ENCODE measurements around the gene SMIM34. TPM values are rescaled to one million over a fixed set of nuclear protein-coding genes. Genes with fewer than 3 reads are reported as not detected.

Gene SMIM34
- total and polyA plus RNA-seq, 5 donors from 2014 or later: not detected

DNA sequence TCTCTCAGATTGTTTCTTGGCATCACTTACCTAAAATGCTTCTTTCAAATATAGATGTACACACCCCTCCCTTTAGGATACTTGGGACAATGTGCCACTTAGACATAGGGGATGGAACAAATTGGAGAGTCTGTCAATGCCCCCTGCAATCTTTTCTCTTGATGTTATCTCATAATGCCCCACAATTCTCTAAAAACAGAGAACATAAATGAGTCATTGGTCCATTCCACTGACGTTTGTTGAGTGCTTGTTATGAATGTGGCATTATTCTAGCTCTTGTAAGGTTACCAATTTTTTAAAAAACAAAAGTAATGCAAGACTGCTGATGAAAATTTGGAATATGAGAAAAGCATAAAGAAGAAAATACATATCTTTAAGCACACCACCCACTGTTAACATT lies 54.0 kb downstream of the SMIM34 start:
- DNase-seq (no peak), ATAC-seq (ENCODE audit: low read depth in 2 of 2) (no peak)
- peaks cover 0 to 5% (median 0%) of the 10 kb centered on the region in 4 donors for H3K4me1 Mint-ChIP-seq
- Histone ChIP-seq H3K27ac (ENCODE audit: insufficient read depth, low read length, poor library complexity, severe bottlenecking) (no peak overlapping the region), H3K27me3 (ENCODE audit: control insufficient read depth, insufficient read depth, low read length) (peaks cover 6% of the 10 kb centered on the region), H3K4me3 (ENCODE audit: low read depth, low read length) (no peak overlapping the region), H3K4me1 (ENCODE audit: control insufficient read depth, insufficient read depth, low read length, poor library complexity, severe bottlenecking) (no peaks in the 10 kb centered on the region), H3K36me3 (ENCODE audit: control insufficient read depth, insufficient read depth, low read length) (no peaks in the 10 kb centered on the region), H3K9me3 (ENCODE audit: control insufficient read depth in 2 of 2, low read length in 2 of 2) (no peaks in the 10 kb centered on the region)
- H3K27ac Mint-ChIP-seq: no peak overlapping the region
- H3K36me3 Mint-ChIP-seq: no peaks in the 10 kb centered on the region
- peaks cover 18% of the 10 kb centered on the region for H3K27me3 Mint-ChIP-seq
- H3K4me3 Mint-ChIP-seq: no peak overlapping the region
- no peaks in the 10 kb centered on the region for H3K9me3 Mint-ChIP-seq

Other genes starting within 250 kb of the SMIM34 start
- not detected for gene KCNE2, start 59.9 kb downstream of the SMIM34 start, total RNA-seq
- under 1 TPM in 2 of 4 donors, not detected in 2; 0.31 to 0.44 TPM for gene KCNE2, start 59.9 kb downstream of the SMIM34 start, polyA plus RNA-seq
- 5.6 TPM for gene SMIM11, start 48.4 kb downstream of the SMIM34 start, total RNA-seq
- 10 to 100 TPM in 2 of 4 donors, 1 to 10 TPM in 2; 7.4 to 34.3 (median 18.9) TPM for gene SMIM11, start 48.4 kb downstream of the SMIM34 start, polyA plus RNA-seq
- gene KCNE1, start 88.3 kb upstream of the SMIM34 start, total RNA-seq: 0.49 TPM
- gene KCNE1, start 88.3 kb upstream of the SMIM34 start, polyA plus RNA-seq: not detected
- 3.9 TPM for gene RCAN1, start 191.2 kb upstream of the SMIM34 start, total RNA-seq
- gene RCAN1, start 191.2 kb upstream of the SMIM34 start, polyA plus RNA-seq: 10 to 100 TPM in 3 of 4 donors, 1 to 10 TPM in 1; 10.0 to 16.1 (median 11.9) TPM
- gene CLIC6, start 245.0 kb upstream of the SMIM34 start, total RNA-seq: not detected
- not detected for gene CLIC6, start 245.0 kb upstream of the SMIM34 start, polyA plus RNA-seq